ENCODE data around the gene DKK2.

DKK2 gene

GRCh38 chr4:107009196-107009968 is 26.7 kb downstream of the DKK2 start:
- H3K27me3 ChIP-seq (ENCODE audit: insufficient read depth, low read depth) = no peaks in the 10 kb centered on the region
- H3K4me3 ChIP-seq (IDR thresholded peaks at IDR 0.05; ENCODE audit: insufficient read depth, low read depth, low read length) = no peak overlapping the region
- no peaks in the 10 kb centered on the region for H3K79me2 ChIP-seq (ENCODE audit: insufficient read depth, low read depth)
- H3K4me2 ChIP-seq = peak overlapping the region; percentile 46; the same call in 1 of the 2 replicates
- H4K20me1 ChIP-seq (ENCODE audit: insufficient read depth) = no peaks in the 10 kb centered on the region
- TF ChIP-seq CTCF (conservative IDR thresholded peaks at IDR 0.05; ENCODE audit: low read depth, low read length) = no peak
- no peak overlapping the region for H3K27ac ChIP-seq
- H2AFZ ChIP-seq (ENCODE audit: low read depth) = no peak overlapping the region
- no peaks in the 10 kb centered on the region for H3K36me3 ChIP-seq (ENCODE audit: insufficient read depth)
- peaks cover 31% of the 10 kb centered on the region for H3K4me1 ChIP-seq (ENCODE audit: low read depth, poor library complexity, severe bottlenecking)
- H3K9ac ChIP-seq = no peak overlapping the region

- Histone ChIP-seq H3K36me3 (ENCODE audit: insufficient read depth) (no peaks in the 10 kb centered on the region), H3K4me1 (ENCODE audit: low read depth, poor library complexity, severe bottlenecking) (peaks cover 31% of the 10 kb centered on the region), H3K4me3 (IDR thresholded peaks at IDR 0.05; ENCODE audit: insufficient read depth, low read depth, low read length) (no peak overlapping the region)
These were observed 28.0 kb downstream of the DKK2 start for GRCh38 chr4:107008115-107008514.

GRCh38 chr4:107006218-107006617 is 29.9 kb downstream of the DKK2 start:
- H3K4me2 ChIP-seq = no peak overlapping the region
- no peaks in the 10 kb centered on the region for H3K36me3 ChIP-seq (ENCODE audit: insufficient read depth)
- no peaks in the 10 kb centered on the region for H3K27me3 ChIP-seq (ENCODE audit: insufficient read depth, low read depth)
- no peak for TF ChIP-seq CTCF (conservative IDR thresholded peaks at IDR 0.05; ENCODE audit: low read depth, low read length)
- no peaks in the 10 kb centered on the region for H3K79me2 ChIP-seq (ENCODE audit: insufficient read depth, low read depth)
- no peak overlapping the region for H3K9ac ChIP-seq
- H3K4me3 ChIP-seq (IDR thresholded peaks at IDR 0.05; ENCODE audit: insufficient read depth, low read depth, low read length) = no peak overlapping the region
- peaks cover 31% of the 10 kb centered on the region for H3K4me1 ChIP-seq (ENCODE audit: low read depth, poor library complexity, severe bottlenecking)
- H2AFZ ChIP-seq (ENCODE audit: low read depth) = no peak overlapping the region
- no peak overlapping the region for H3K27ac ChIP-seq
- no peaks in the 10 kb centered on the region for H4K20me1 ChIP-seq (ENCODE audit: insufficient read depth)

More at GRCh38 chr4:107008115-107008514, 28.0 kb downstream of the DKK2 start:
- H3K27ac ChIP-seq = no peak overlapping the region
- no peaks in the 10 kb centered on the region for H3K79me2 ChIP-seq (ENCODE audit: insufficient read depth, low read depth)
- H3K9ac ChIP-seq = no peak overlapping the region
- TF ChIP-seq CTCF (conservative IDR thresholded peaks at IDR 0.05; ENCODE audit: low read depth, low read length) = no peak
- H3K4me2 ChIP-seq = no peak overlapping the region
- H3K27me3 ChIP-seq (ENCODE audit: insufficient read depth, low read depth) = no peaks in the 10 kb centered on the region
- no peaks in the 10 kb centered on the region for H4K20me1 ChIP-seq (ENCODE audit: insufficient read depth)
- no peak overlapping the region for H2AFZ ChIP-seq (ENCODE audit: low read depth)

- TF ChIP-seq CTCF (conservative IDR thresholded peaks at IDR 0.05; ENCODE audit: low read depth, low read length) = no peak
These were observed 39.6 kb downstream of the DKK2 start for GRCh38 chr4:106996490-106996889.

More at GRCh38 chr4:106996490-106996889, 39.6 kb downstream of the DKK2 start:
- H3K4me1 ChIP-seq (ENCODE audit: low read depth, poor library complexity, severe bottlenecking) = no peaks in the 10 kb centered on the region
- no peak overlapping the region for H3K4me2 ChIP-seq
- H3K79me2 ChIP-seq (ENCODE audit: insufficient read depth, low read depth) = no peaks in the 10 kb centered on the region
- no peaks in the 10 kb centered on the region for H3K36me3 ChIP-seq (ENCODE audit: insufficient read depth)
- H3K9ac ChIP-seq = no peak overlapping the region
- no peak overlapping the region for H2AFZ ChIP-seq (ENCODE audit: low read depth)
- H4K20me1 ChIP-seq (ENCODE audit: insufficient read depth) = no peaks in the 10 kb centered on the region
- no peak overlapping the region for H3K27ac ChIP-seq
- no peaks in the 10 kb centered on the region for H3K27me3 ChIP-seq (ENCODE audit: insufficient read depth, low read depth)
- H3K4me3 ChIP-seq (IDR thresholded peaks at IDR 0.05; ENCODE audit: insufficient read depth, low read depth, low read length) = no peak overlapping the region
